ENCODE data around the gene BCAP31.
"Not testable (repeated sequence)": the region's sequence is repeated elsewhere in the genome, so short reads cannot be mapped to it uniquely, and the experiment has no call there.

Gene BCAP31

GRCh38 chrX:153733651-153734240 is 9.6 kb upstream of the BCAP31 start:
- no peak for DNase-seq

- DNase-seq: peak; percentile 69
Observed at GRCh38 chrX:153732401-153732800, 8.2 kb upstream of the BCAP31 start.

- DNase-seq: no peak
Observed at GRCh38 chrX:153731845-153732215, 7.6 kb upstream of the BCAP31 start.

- peak; percentile 0 for DNase-seq
Observed at GRCh38 chrX:153731117-153731844, 7.1 kb upstream of the BCAP31 start.

GRCh38 chrX:153730115-153730514 is 5.9 kb upstream of the BCAP31 start:
- DNase-seq: not testable (repeated sequence)

- no peak for DNase-seq
Observed at GRCh38 chrX:153728951-153729631, 4.9 kb upstream of the BCAP31 start.

GRCh38 chrX:153728095-153728494 is 3.9 kb upstream of the BCAP31 start:
- no peak for DNase-seq

GRCh38 chrX:153727123-153727931 is 3.1 kb upstream of the BCAP31 start:
- DNase-seq: peak; percentile 46

- DNase-seq: peak; percentile 87
Observed at GRCh38 chrX:153726286-153727122, 2.3 kb upstream of the BCAP31 start.

- no peak for DNase-seq
Observed at GRCh38 chrX:153725832-153726285, 1.7 kb upstream of the BCAP31 start.

GRCh38 chrX:153725039-153725831 is 1.0 kb upstream of the BCAP31 start:
- DNase-seq: no peak

- peak; percentile 0 for DNase-seq
Observed at GRCh38 chrX:153723351-153724251, 586 bp downstream of the BCAP31 start.

- peak; percentile 32 for DNase-seq
Observed at GRCh38 chrX:153722704-153723350, 1.4 kb downstream of the BCAP31 start.

- DNase-seq: no peak
Observed at GRCh38 chrX:153719701-153720100, 4.5 kb downstream of the BCAP31 start.

GRCh38 chrX:153719238-153719637 is 4.9 kb downstream of the BCAP31 start:
- DNase-seq: no peak

- peak; percentile 59 for DNase-seq
Observed at GRCh38 chrX:153717445-153717844, 6.7 kb downstream of the BCAP31 start.

- DNase-seq: no peak
Observed at GRCh38 chrX:153714256-153714655, 9.9 kb downstream of the BCAP31 start.

- DNase-seq: no peak
Observed at GRCh38 chrX:153709726-153710674, 14.2 kb downstream of the BCAP31 start.

- peak; percentile 56 for DNase-seq
Observed at GRCh38 chrX:153708415-153708814, 15.8 kb downstream of the BCAP31 start.

All from MV-4-11 (cell line).